Measurements from ENCODE around the gene NBAS. TPM values are rescaled to one million over a fixed set of nuclear protein-coding genes. Genes with fewer than 3 reads are reported as not detected.

Gene NBAS
- total RNA-seq, 4 donors from 2014 or later = 27.3 to 43.6 (median 28.4) TPM

DNA sequence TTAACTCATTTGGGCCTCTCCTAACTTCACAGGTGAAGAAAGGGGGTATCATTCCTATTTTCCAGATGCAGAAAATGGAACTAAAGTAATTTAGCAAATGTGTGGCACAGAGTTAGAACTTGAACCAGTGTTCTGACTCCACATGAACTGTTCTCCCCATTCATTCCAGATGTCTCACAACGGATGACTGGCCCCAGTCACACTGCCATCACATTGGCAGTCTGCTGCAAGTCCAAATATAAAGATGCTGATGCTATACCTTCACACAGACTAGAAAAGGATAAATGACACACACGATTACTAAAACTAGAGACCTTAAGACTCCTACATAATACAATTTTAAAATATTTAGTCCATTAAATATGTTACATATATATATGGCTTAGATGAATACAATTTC lies 195.7 kb downstream of the NBAS start:
- peak; percentile 27 to 56 for ATAC-seq

DNA sequence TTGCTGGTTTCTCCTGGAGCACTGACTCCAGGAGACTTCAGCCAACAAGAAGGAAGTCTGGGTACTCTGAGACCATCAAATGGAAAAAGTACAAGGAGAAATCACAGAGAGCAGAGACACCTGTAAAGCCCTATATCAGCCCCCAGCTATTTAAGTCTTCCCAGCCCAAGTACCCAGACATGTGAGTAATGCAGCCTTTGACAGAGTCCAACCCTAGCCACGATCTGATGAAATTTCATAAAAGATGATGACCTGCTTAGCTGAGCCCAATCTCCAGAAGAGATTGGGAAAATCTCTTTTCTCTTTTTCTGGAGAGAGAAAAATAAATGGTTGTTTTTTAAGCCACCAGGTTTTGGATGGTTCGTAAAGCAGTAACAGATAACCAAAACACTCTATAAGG lies 196.6 kb downstream of the NBAS start:
- ATAC-seq (no peak), DNase-seq (no peak)
- no peaks in the 10 kb centered on the region for H3K27me3 ChIP-seq
- no peaks in the 10 kb centered on the region for H3K36me3 ChIP-seq
- H3K27ac ChIP-seq = no peak overlapping the region
- no peaks in the 10 kb centered on the region for H3K9me3 ChIP-seq
- in situ Hi-C loops (cut with MboI; ENCODE audit: low sequenced_read_pairs in 4 of 4) (no loop called here), intact Hi-C loops (cut with DNase I; ENCODE audit: low total_unique reads) (no loop called here)
- no peak overlapping the region for H3K4me3 ChIP-seq
- TF ChIP-seq POLR2A (IDR thresholded peaks at IDR 0.05) = no peak
- TF ChIP-seq, protein P1, sequence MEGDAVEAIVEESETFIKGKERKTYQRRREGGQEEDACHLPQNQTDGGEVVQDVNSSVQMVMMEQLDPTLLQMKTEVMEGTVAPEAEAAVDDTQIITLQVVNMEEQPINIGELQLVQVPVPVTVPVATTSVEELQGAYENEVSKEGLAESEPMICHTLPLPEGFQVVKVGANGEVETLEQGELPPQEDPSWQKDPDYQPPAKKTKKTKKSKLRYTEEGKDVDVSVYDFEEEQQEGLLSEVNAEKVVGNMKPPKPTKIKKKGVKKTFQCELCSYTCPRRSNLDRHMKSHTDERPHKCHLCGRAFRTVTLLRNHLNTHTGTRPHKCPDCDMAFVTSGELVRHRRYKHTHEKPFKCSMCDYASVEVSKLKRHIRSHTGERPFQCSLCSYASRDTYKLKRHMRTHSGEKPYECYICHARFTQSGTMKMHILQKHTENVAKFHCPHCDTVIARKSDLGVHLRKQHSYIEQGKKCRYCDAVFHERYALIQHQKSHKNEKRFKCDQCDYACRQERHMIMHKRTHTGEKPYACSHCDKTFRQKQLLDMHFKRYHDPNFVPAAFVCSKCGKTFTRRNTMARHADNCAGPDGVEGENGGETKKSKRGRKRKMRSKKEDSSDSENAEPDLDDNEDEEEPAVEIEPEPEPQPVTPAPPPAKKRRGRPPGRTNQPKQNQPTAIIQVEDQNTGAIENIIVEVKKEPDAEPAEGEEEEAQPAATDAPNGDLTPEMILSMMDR (IDR thresholded peaks at IDR 0.05 in 4 of 5, conservative IDR thresholded peaks at IDR 0.05 in 1 of 5) = no peak
- no peaks in the 10 kb centered on the region for H3K4me1 ChIP-seq

More for the DNA sequence above, 195.7 kb downstream of the NBAS start:
- no peak for TF ChIP-seq POLR2A (IDR thresholded peaks at IDR 0.05)
- TF ChIP-seq, protein P1 (IDR thresholded peaks at IDR 0.05 in 4 of 5, conservative IDR thresholded peaks at IDR 0.05 in 1 of 5) = no peak
- Histone ChIP-seq H3K27me3 (no peaks in the 10 kb centered on the region), H3K4me1 (no peaks in the 10 kb centered on the region), H3K36me3 (no peaks in the 10 kb centered on the region), H3K4me3 (no peak overlapping the region), H3K27ac (no peak overlapping the region), H3K9me3 (no peaks in the 10 kb centered on the region)
- no peak for DNase-seq
- in situ Hi-C loops (cut with MboI; ENCODE audit: low sequenced_read_pairs in 4 of 4) (no loop called here), intact Hi-C loops (cut with DNase I; ENCODE audit: low total_unique reads) (no loop called here)

DNA sequence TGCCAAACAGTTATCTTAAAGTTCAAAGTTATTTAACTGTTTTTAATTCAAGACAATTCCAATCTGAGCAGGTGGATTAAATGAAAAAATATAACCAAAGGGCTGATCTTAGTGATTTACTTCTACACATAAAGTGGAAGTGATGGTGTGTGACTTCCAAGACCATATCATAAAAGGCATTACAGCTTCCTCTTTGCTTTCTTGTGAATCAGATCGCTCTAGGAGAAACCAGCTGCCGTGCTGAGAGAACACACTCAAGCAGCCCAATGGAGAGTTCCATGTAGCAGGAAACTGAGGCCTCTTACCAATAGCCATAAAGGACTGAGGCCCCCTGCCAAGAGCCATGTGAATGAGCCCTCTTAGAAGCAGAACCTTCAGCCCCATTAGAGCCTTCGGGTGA lies 197.4 kb downstream of the NBAS start:
- in situ Hi-C loops (cut with MboI; ENCODE audit: low sequenced_read_pairs in 4 of 4) (no loop called here), intact Hi-C loops (cut with DNase I; ENCODE audit: low total_unique reads) (no loop called here)
- no peaks in the 10 kb centered on the region for H3K4me1 ChIP-seq
- H3K27ac ChIP-seq = no peak overlapping the region
- H3K27me3 ChIP-seq = no peaks in the 10 kb centered on the region
- no peak for ATAC-seq
- no peak for DNase-seq
- H3K9me3 ChIP-seq = no peaks in the 10 kb centered on the region
- H3K4me3 ChIP-seq = no peak overlapping the region
- TF ChIP-seq POLR2A (IDR thresholded peaks at IDR 0.05) = no peak
- TF ChIP-seq, protein P1 (IDR thresholded peaks at IDR 0.05 in 4 of 5, conservative IDR thresholded peaks at IDR 0.05 in 1 of 5) = no peak
- no peaks in the 10 kb centered on the region for H3K36me3 ChIP-seq

DNA sequence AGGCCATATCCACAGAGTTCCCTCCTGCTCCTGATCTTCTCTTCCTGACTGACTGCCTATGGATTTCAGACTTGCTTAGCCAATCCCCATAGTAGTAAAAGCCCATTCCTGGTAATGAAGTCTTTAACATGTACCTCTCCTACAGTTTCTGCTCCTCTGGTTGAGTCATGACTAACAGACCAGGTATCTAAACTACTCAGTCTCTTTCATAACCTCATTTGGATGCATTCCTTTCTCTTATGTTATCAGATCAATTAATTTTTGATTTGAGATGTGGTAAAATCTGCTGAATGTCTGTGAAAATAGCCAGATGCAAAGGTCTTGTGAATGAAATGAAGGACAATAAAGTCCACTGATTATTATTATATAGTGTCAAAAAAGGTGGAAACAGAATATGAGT lies 198.0 kb downstream of the NBAS start:
- intact Hi-C loops (cut with DNase I; ENCODE audit: low total_unique reads) (no loop called here), in situ Hi-C loops (cut with MboI; ENCODE audit: low sequenced_read_pairs in 4 of 4) (no loop called here)
- no peak for ATAC-seq
- Histone ChIP-seq H3K9me3 (no peaks in the 10 kb centered on the region), H3K4me3 (no peak overlapping the region), H3K27me3 (no peaks in the 10 kb centered on the region), H3K27ac (no peak overlapping the region), H3K4me1 (no peaks in the 10 kb centered on the region), H3K36me3 (no peaks in the 10 kb centered on the region)
- no peak for DNase-seq
- TF ChIP-seq POLR2A (IDR thresholded peaks at IDR 0.05) = no peak
- TF ChIP-seq, protein P1 (IDR thresholded peaks at IDR 0.05 in 4 of 5, conservative IDR thresholded peaks at IDR 0.05 in 1 of 5) = no peak
